Thyroid gland (tissue), 4 donors: ENCODE data around the gene OR5J2.

Experiments used
- CTCF ChIP-seq, 6 experiments: fragments of 200-600 bp in 3 of 6; fragments of 450-650 bp in 3 of 6; sonication (generic) in 3 of 6; IDR thresholded peaks; one replicate each; pipeline ENCODE4 v1.5.1; 2016 to 2019; ENCODE audit warnings: antibody characterized with exemption in 6 of 6, mild to moderate bottlenecking in 2 of 6, inconsistent platforms in 1 of 6, moderate library complexity in 1 of 6
- POLR2A ChIP-seq, 2 donors: fragments of 450-650 bp; IDR thresholded peaks; one replicate each; pipeline ENCODE4 v1.6.1; 2017; ENCODE audit warnings: antibody characterized with exemption in 2 of 2, mild to moderate bottlenecking in 2 of 2, moderate library complexity in 1 of 2

GRCh38 chr11:56172256-56172830, 4.1 kb upstream of the OR5J2 start:
- TF ChIP-seq CTCF (IDR thresholded peaks at IDR 0.05): no peak
- no peak for TF ChIP-seq POLR2A (IDR thresholded peaks at IDR 0.05)
